NCI-H510A (cell line): ENCODE data around the gene PCSK9.

Experiments
- DNase-seq: peaks from one replicate; lab custom pipeline; 2025; lab: John Stamatoyannopoulos, UW

The PCSK9 gene

DNA sequence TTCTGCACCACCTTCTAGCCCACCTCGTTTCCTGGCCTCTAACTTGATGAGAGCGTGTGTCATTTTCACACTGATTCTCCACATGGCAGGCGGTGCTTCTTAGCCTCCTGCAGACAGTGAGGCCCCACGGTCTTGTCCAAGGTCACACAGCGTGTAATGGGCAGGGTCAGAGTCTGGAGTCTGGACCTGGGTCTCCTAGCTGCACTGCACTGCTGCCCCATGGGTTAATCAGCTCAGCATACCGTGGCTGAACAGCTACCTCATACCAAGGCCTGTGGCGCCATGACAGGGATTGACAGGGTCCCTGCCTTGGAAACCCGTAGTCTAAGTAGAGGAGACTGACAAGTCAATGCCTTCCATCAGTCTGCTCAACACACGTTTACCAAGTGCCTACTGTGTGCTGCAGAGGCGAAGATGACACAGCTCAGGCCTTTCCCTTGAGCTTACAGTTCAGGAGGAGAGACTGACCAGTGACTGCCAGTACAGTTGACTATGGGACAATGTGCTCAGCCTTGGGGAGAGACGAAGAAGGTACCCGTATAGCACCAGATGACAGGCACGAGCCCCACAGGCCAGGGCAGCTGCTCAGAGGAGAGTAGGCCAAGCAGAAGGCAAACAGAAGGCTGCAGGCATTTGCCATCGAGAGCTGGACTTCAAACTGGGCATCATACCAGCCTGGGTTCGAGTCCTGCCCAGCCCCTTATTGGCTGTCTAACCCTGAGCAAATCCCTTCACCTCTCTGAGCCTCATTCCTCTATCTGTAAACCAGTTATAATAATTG, 5.5 kb downstream of the PCSK9 start:
- no peak for DNase-seq

DNA sequence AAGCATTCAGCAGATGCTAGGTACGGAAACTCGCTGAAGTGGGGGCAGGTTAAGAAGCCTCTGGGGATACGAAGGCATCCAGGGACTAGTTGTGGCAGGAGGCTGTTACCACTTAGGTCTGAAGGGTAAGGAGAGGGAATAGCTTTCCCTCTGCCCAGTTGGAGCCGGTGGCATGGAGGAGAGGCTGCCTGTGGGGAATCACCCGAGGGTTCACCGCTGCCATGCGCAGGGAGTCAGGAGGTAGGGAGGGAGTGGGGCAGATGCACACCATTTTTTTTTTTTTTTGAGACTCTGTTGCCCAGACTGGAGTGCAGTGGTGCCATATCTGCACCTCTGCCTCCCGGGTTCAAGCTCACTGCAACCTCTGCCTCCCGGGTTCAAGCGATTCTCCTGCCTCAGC, 6.1 kb downstream of the PCSK9 start:
- DNase-seq = no peak

GRCh38 chr1:55046871-55047270, 7.5 kb downstream of the PCSK9 start:
- DNase-seq = no peak

- no peak for DNase-seq
Measured at GRCh38 chr1:55047611-55048010, 8.3 kb downstream of the PCSK9 start.

DNA sequence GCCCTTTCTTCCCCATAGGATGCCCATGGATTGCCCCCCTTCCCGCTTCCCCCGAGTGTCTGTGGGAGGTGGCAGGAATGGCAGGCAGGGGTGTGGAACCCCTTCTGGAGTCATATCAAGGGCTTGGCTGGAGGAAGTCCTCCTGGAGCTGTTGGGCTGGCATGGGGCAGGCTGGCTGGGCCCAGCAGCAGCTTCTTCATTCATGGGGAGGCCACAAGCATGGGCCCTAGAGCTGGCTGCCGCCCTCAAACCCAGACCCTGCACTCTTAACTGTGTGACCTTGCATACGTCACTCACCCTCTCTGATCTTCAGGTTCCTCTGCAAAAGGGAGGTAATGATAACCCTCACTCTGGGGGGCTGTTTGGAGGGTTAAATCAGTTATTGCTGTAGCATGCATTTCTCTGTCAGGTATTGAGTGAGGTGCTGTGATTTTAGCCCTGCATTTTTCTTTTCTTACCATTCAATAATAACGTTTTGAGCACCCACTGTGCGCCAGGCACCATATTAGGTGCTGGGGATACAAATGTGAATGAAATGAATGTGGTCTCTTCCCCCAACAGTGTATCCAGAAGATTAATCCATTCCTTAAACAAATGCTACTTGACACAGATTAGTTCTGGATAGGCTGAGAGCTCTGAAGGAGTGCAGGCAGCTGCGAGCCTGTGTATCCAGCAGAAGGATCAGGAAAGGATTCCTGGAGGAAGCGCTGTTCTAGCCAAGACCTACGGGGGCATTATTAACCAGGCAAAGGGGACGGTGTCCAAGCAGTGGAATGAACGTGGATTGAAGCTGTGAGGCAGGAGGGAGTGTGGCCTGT, 9.3 kb downstream of the PCSK9 start:
- DNase-seq = no peak

DNA sequence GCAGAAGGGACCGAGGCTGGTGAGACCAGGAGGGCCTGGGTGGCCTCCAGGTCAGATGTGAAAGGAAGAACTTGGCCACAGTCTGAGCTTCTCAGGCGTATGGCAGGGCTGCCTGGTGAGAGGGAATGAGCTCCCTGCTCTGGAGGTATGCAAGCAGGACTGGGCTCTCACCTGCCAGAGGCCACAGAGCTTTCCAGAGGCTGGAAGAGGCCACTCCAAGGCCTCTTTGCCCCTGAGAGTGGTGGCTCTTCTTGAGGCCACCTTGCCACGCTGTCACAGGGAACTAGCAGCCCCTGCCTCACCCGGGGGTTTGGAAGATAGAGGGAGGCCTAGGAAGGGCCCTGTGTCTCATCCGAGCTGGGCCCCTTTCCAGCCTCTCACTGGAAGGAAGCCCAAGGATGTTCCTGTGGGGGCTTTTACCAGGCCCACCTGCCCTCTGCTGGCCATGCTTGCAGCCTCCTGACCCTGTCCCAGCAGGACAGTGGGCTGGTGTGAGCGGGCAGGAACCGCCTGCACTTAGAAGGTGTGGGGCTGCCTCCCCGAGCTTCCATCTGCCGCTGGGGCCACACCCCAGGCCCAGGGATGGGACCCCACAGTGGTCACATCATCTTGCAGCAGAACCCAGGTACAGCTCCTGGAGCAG, 10.0 kb downstream of the PCSK9 start:
- DNase-seq = no peak

GRCh38 chr1:55049914-55050278, 10.5 kb downstream of the PCSK9 start:
- DNase-seq = no peak

DNA sequence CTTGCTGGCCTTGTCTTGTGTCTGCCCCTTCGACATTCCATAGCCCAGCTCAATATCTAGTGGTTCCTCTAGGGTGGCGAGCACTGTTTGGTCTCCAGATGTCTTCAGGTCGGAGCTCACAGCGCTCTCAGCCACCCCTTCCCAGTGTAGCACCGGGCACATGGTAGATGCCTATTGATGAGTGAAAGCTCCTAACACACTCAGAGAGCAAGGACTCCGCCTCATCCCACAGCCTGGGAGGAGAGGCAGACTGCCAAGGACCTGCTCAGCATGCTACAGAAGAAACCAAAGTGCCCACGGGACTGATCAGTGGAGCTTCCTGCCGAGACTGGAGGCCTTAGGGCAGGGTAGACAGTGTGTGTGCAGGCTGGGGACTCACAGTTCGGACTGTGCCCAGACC, 10.9 kb downstream of the PCSK9 start:
- no peak for DNase-seq

GRCh38 chr1:55051169-55051568, 11.8 kb downstream of the PCSK9 start:
- no peak for DNase-seq

- DNase-seq = no peak
Measured at GRCh38 chr1:55051621-55052020, 12.3 kb downstream of the PCSK9 start.

GRCh38 chr1:55052221-55053142, 13.1 kb downstream of the PCSK9 start:
- DNase-seq = no peak

GRCh38 chr1:55053265-55053954, 14.1 kb downstream of the PCSK9 start:
- DNase-seq = no peak

GRCh38 chr1:55054396-55054795, 15.0 kb downstream of the PCSK9 start:
- no peak for DNase-seq

GRCh38 chr1:55055084-55055882, 15.9 kb downstream of the PCSK9 start:
- DNase-seq = no peak

DNA sequence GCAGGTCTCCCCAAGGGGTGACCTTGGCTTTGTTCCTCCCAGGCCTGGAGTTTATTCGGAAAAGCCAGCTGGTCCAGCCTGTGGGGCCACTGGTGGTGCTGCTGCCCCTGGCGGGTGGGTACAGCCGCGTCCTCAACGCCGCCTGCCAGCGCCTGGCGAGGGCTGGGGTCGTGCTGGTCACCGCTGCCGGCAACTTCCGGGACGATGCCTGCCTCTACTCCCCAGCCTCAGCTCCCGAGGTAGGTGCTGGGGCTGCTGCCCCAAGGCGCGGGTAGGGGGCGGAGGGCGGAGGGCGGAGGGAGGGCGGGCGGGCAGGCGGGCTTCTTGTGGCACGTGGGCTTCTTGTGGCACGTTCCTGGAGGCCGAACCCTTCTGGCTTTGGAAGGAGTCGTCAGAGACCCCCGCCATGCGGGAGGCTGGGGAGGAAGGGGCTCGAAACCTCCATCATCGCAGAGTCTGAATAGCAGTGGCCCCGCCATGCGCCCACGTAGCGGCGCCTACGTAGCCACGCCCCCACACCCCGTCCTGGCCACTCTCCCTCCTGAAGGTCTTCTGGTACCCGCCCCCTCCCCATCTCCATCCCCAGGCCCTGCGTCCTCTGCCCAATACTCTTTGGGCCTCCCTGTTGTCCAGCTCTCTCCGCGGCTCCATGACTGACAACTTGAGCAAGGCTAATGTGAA, 16.7 kb downstream of the PCSK9 start:
- DNase-seq = no peak

DNA sequence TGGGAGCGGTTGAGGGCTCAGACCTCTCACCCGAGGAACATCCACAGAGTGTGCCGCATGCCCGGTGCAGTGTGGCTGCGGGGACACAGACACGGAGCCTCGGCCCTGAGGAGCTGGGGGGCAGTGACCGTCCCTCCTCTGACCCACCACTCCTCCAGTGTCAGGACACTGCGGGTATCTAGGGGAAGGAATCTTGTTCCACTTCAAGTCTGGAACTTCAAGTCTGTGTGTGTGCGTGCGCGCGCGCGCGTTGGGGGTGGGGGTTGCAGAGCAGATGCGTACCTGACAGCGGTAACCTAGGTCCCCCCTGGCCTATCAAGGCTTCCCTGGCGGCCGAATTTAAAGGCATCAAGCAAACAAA, 17.3 kb downstream of the PCSK9 start:
- no peak for DNase-seq

GRCh38 chr1:55057270-55057955, 18.1 kb downstream of the PCSK9 start:
- DNase-seq = no peak

- DNase-seq = no peak
Measured at GRCh38 chr1:55057956-55058298, 18.6 kb downstream of the PCSK9 start.
